ENCODE data around the gene MS4A14. TPM values are rescaled to one million over a fixed set of nuclear protein-coding genes. Genes with fewer than 3 reads are reported as not detected.

The MS4A14 gene
- total and polyA plus RNA-seq, 9 of the 15 experiments (the other 6 are each of a cell fraction or from before 2014, with no cell fraction given): not detected

- Histone ChIP-seq H4K20me1 (replicated peaks; ENCODE audit: control insufficient read depth, insufficient read depth, low read length) (no peaks in the 10 kb centered on the region), H3K9me3 (replicated peaks; ENCODE audit: control insufficient read depth, insufficient read depth, low read depth, low read length) (no peaks in the 10 kb centered on the region), H2AFZ (ENCODE audit: low read depth, low read length) (no peak overlapping the region), H3K9me1 (ENCODE audit: control insufficient read depth, insufficient read depth, low read length) (no peaks in the 10 kb centered on the region), H3K27me3 (ENCODE audit: control insufficient read depth in 2 of 2, insufficient read depth in 2 of 2, low read length in 2 of 2) (no peaks in the 10 kb centered on the region), H3K4me2 (ENCODE audit: insufficient read depth, low read length) (no peak overlapping the region), H3K79me2 (ENCODE audit: control insufficient read depth, insufficient read depth, low read length) (no peaks in the 10 kb centered on the region), H3K4me3 (no peak overlapping the region), H3K36me3 (ENCODE audit: control insufficient read depth, insufficient read depth, low read length) (no peaks in the 10 kb centered on the region), H3K27ac (ENCODE audit: extremely low read depth, low read depth, low read length) (no peak overlapping the region), H3K4me1 (replicated peaks in 1 of 2; ENCODE audit: control insufficient read depth in 2 of 2, insufficient read depth in 2 of 2, low read length in 2 of 2) (no peaks in the 10 kb centered on the region), H3K9ac (ENCODE audit: insufficient read depth in 1 of 2, low read depth in 2 of 2, low read length in 2 of 2) (no peak overlapping the region)
- BruUV-seq (replicated peaks): no TSS peak
- in situ Hi-C loops (cut with MboI) (no loop called here), intact Hi-C loops (cut with micrococcal nuclease) (no loop called here)
- ATAC-seq (no peak), FAIRE-seq (no peak), DNase-seq (ENCODE audit: extremely low read depth in 1 of 4, low spot score in 3 of 4) (no peak)
- ChIA-PET CTCF (ENCODE audit: low intra/inter-chr PET ratio) (no interaction called here), POLR2A (no interaction called here)
- 0% methylated on average over 2 of the region's 2 CpGs for WGBS (ENCODE audit: insufficient coverage, low coverage, missing lambda C conversion rate)
- TF ChIP-seq ZKSCAN3 (CRISPR knock-in tag; IDR thresholded peaks at IDR 0.05) (no peak), TOE1 (IDR thresholded peaks at IDR 0.05; ENCODE audit: borderline replicate concordance) (no peak), TOE1 (CRISPR knock-in tag; IDR thresholded peaks at IDR 0.05; ENCODE audit: borderline replicate concordance, low read depth) (no peak), DPF2 (IDR thresholded peaks at IDR 0.05) (no peak), NFIC (IDR thresholded peaks at IDR 0.05) (no peak), RBM15 (IDR thresholded peaks at IDR 0.05; ENCODE audit: insufficient read depth, low read length) (no peak), ZNF212 (CRISPR knock-in tag; IDR thresholded peaks at IDR 0.05) (no peak), ARID3A (IDR thresholded peaks at IDR 0.05; ENCODE audit: borderline replicate concordance, low read depth, low read length) (no peak), ZBTB43 (CRISPR knock-in tag; IDR thresholded peaks at IDR 0.05) (no peak), HDAC8 (tag; IDR thresholded peaks at IDR 0.05) (no peak), RFX7 (CRISPR knock-in tag; IDR thresholded peaks at IDR 0.05) (no peak), HNRNPLL (IDR thresholded peaks at IDR 0.05; ENCODE audit: low read depth, low read length, poor library complexity, severe bottlenecking) (no peak)
- TF ChIP-seq, protein P1, sequence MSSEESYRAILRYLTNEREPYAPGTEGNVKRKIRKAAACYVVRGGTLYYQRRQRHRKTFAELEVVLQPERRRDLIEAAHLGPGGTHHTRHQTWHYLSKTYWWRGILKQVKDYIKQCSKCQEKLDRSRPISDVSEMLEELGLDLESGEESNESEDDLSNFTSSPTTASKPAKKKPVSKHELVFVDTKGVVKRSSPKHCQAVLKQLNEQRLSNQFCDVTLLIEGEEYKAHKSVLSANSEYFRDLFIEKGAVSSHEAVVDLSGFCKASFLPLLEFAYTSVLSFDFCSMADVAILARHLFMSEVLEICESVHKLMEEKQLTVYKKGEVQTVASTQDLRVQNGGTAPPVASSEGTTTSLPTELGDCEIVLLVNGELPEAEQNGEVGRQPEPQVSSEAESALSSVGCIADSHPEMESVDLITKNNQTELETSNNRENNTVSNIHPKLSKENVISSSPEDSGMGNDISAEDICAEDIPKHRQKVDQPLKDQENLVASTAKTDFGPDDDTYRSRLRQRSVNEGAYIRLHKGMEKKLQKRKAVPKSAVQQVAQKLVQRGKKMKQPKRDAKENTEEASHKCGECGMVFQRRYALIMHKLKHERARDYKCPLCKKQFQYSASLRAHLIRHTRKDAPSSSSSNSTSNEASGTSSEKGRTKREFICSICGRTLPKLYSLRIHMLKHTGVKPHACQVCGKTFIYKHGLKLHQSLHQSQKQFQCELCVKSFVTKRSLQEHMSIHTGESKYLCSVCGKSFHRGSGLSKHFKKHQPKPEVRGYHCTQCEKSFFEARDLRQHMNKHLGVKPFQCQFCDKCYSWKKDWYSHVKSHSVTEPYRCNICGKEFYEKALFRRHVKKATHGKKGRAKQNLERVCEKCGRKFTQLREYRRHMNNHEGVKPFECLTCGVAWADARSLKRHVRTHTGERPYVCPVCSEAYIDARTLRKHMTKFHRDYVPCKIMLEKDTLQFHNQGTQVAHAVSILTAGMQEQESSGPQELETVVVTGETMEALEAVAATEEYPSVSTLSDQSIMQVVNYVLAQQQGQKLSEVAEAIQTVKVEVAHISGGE (CRISPR knock-in tag; IDR thresholded peaks at IDR 0.05): no peak
- TF ChIP-seq, protein P2, sequence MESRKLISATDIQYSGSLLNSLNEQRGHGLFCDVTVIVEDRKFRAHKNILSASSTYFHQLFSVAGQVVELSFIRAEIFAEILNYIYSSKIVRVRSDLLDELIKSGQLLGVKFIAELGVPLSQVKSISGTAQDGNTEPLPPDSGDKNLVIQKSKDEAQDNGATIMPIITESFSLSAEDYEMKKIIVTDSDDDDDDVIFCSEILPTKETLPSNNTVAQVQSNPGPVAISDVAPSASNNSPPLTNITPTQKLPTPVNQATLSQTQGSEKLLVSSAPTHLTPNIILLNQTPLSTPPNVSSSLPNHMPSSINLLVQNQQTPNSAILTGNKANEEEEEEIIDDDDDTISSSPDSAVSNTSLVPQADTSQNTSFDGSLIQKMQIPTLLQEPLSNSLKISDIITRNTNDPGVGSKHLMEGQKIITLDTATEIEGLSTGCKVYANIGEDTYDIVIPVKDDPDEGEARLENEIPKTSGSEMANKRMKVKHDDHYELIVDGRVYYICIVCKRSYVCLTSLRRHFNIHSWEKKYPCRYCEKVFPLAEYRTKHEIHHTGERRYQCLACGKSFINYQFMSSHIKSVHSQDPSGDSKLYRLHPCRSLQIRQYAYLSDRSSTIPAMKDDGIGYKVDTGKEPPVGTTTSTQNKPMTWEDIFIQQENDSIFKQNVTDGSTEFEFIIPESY (CRISPR knock-in tag; IDR thresholded peaks at IDR 0.05): no peak
Measured at GRCh38 chr11:60392361-60392760, 3.9 kb upstream of the MS4A14 start.

Measured in K562 (cell line).